Endothelial cell of umbilical vein (primary cell): ENCODE data around the gene TENT4A. TPM values are rescaled to one million over a fixed set of nuclear protein-coding genes. Genes with fewer than 3 reads are reported as not detected.

Experiments used
- BruUV-seq: library from RNA; stranded (reverse); fragments of 400-500 nt; replicated peaks from 2 replicates; lab custom pipeline; 2021; lab: Mats Ljungman, UMichigan
- CTCF ChIA-PET: fragments of 300-600, 350-600 bp; sonication (Branson Sonifier 250); formaldehyde crosslinking; loops from one replicate; lab custom pipeline; 2021; ENCODE audit warnings: antibody characterized with exemption, inconsistent platforms; lab: Charles Lee
- POLR2A ChIA-PET: fragments of 300-600, 350-600 bp; sonication (Branson Sonifier 250); formaldehyde crosslinking; loops from one replicate; lab custom pipeline; 2021; ENCODE audit warnings: antibody characterized with exemption, inconsistent platforms; lab: Charles Lee
- DNase-seq: peaks from one replicate; pipeline ENCODE4 v3.0.0-alpha.2; 2011; ENCODE audit warnings: low read depth, low spot score
- FAIRE-seq: peaks from 2 replicates; lab custom pipeline; 2011; peaks lifted over from hg19 to GRCh38; lab: Jason Lieb, UNC
- H2AFZ ChIP-seq: 2 replicates; pipeline ENCODE4 v1.6.0; 2012; ENCODE audit warnings: low read depth, low read length, control low read depth, inconsistent platforms
- H3K27ac ChIP-seq: 2 replicates; pipeline ENCODE4 v1.5.1; 2011; ENCODE audit warnings: low read depth, mild to moderate bottlenecking, control low read depth, low read length, moderate library complexity; ENCODE audit not compliant: insufficient read depth
- H3K27me3 ChIP-seq, 2 experiments: 2 replicates each; pipeline versions ENCODE4 v1.6.0 to v1.6.1; 2011; ENCODE audit warnings: low read length in 2 of 2, mixed read lengths in 1 of 2; ENCODE audit not compliant: control insufficient read depth in 2 of 2, insufficient read depth in 2 of 2
- H3K36me3 ChIP-seq, 2 experiments: 2 replicates in 1 of 2; 3 replicates in 1 of 2; pipeline ENCODE4 v1.5.1; 2011; ENCODE audit warnings: low read length in 2 of 2, mild to moderate bottlenecking in 1 of 2, moderate library complexity in 1 of 2; ENCODE audit not compliant: control insufficient read depth in 2 of 2, insufficient read depth in 2 of 2; ENCODE audit errors: extremely low read depth in 1 of 2
- H3K4me1 ChIP-seq: 3 replicates; pipeline ENCODE4 v1.5.1; 2011; ENCODE audit warnings: mild to moderate bottlenecking, low read length; ENCODE audit not compliant: control insufficient read depth, insufficient read depth; ENCODE audit errors: extremely low read depth
- H3K4me2 ChIP-seq: 2 replicates; pipeline ENCODE4 v1.6.1; 2011; ENCODE audit warnings: low read length, control low read depth, mixed read lengths; ENCODE audit not compliant: insufficient read depth
- H3K4me3 ChIP-seq, 3 experiments: fragments of 200-600 bp in 1 of 3; sonication (generic), shearing (Covaris generic) in 1 of 3; replicated peaks in 1 of 3; 2 replicates each; pipeline ENCODE4 v1.5.1; 2011 to 2016; ENCODE audit warnings: control low read depth in 3 of 3, low read length in 3 of 3, mild to moderate bottlenecking in 2 of 3, inconsistent platforms in 1 of 3, low read depth in 1 of 3, moderate library complexity in 1 of 3; ENCODE audit not compliant: insufficient read depth in 1 of 3
- H3K79me2 ChIP-seq: 2 replicates; pipeline ENCODE4 v1.6.0; 2012; ENCODE audit warnings: low read length, inconsistent platforms; ENCODE audit not compliant: control insufficient read depth, insufficient read depth
- H3K9ac ChIP-seq: replicated peaks from 2 replicates; pipeline ENCODE3; 2011; ENCODE audit warnings: low read length, control low read depth; ENCODE audit not compliant: insufficient read depth; ENCODE audit errors: extremely low read depth
- H3K9me1 ChIP-seq: replicated peaks from 3 replicates; pipeline ENCODE4 v1.6.0; 2011; ENCODE audit warnings: mild to moderate bottlenecking, low read length; ENCODE audit not compliant: control insufficient read depth, insufficient read depth; ENCODE audit errors: extremely low read depth
- H3K9me3 ChIP-seq: replicated peaks from 2 replicates; pipeline ENCODE4 v1.5.1; 2012; ENCODE audit warnings: low read length, inconsistent platforms; ENCODE audit not compliant: control insufficient read depth, insufficient read depth
- H4K20me1 ChIP-seq: replicated peaks from 2 replicates; pipeline ENCODE3; 2011; ENCODE audit warnings: mild to moderate bottlenecking, low read length; ENCODE audit not compliant: control insufficient read depth, insufficient read depth; ENCODE audit errors: extremely low read depth
- EZH2 ChIP-seq: IDR thresholded peaks from 2 replicates; pipeline ENCODE4 v1.6.1; 2012; ENCODE audit warnings: borderline replicate concordance, low read depth, mild to moderate bottlenecking, moderate library complexity, low read length, inconsistent platforms; ENCODE audit not compliant: severe bottlenecking
- FOS ChIP-seq: IDR thresholded peaks from 2 replicates; pipeline ENCODE4 v1.6.1; 2011; ENCODE audit warnings: mild to moderate bottlenecking, low read length, moderate library complexity, borderline replicate concordance; ENCODE audit not compliant: insufficient read depth
- GATA2 ChIP-seq: IDR thresholded peaks from 2 replicates; pipeline ENCODE4 v1.7.0; 2011; ENCODE audit warnings: low read depth, mild to moderate bottlenecking, moderate library complexity, mixed read lengths, low read length; ENCODE audit not compliant: insufficient read length, insufficient read depth
- JUN ChIP-seq: IDR thresholded peaks from 2 replicates; pipeline ENCODE4 v1.6.1; 2011; ENCODE audit warnings: borderline replicate concordance, low read depth; ENCODE audit not compliant: insufficient read length, insufficient read depth
- MYC ChIP-seq: IDR thresholded peaks from one replicate; pipeline ENCODE4 v1.6.1; 2011; ENCODE audit warnings: mild to moderate bottlenecking, low read depth, low read length
- POLR2A ChIP-seq: IDR thresholded peaks from 2 replicates; pipeline ENCODE4 v1.6.1; 2012; ENCODE audit warnings: low read depth, mild to moderate bottlenecking, control low read depth, low read length
- POLR2AphosphoS5 ChIP-seq: IDR thresholded peaks from 2 replicates; pipeline ENCODE4 v1.6.1; 2012; ENCODE audit warnings: low read depth, mild to moderate bottlenecking, control low read depth, low read length, moderate library complexity; ENCODE audit not compliant: insufficient read depth
- dilution Hi-C: fragments of 300-500 bp; cut with MboI; formaldehyde crosslinking; loops from one replicate; pipeline ENCODE4 v1.15.0; 2019; ENCODE audit warnings: low sequenced_read_pairs; ENCODE audit not compliant: extremely low pct_ligation_motif_present
- intact Hi-C: fragments of 100-400 bp; cut with micrococcal nuclease; formaldehyde crosslinking; loops from one replicate; pipeline ENCODE4 v1.10.0; 2022
- polyA plus RNA-seq, 4 experiments: library from polyadenylated mRNA; depleted of rRNA in 3 of 4; stranded (reverse) in 3 of 4; unstranded in 1 of 4; fragments of >200 nt; gene quantifications; 2 replicates each; pipeline versions ENCODE4 v1.2.1 to v1.2.3, GENCODE V29; 2011 to 2012; ENCODE audit warnings: missing spikeins in 1 of 4
- total RNA-seq: library from RNA; stranded (reverse); gene quantifications from 2 replicates; pipeline ENCODE4 v1.2.3, GENCODE V29; 2021
- TF ChIP-seq, protein P1 (sequence below): IDR thresholded peaks from 2 replicates; pipeline ENCODE4 v1.6.1; 2011; ENCODE audit not compliant: insufficient read depth, insufficient read length
- TF ChIP-seq, protein P2 (sequence below), 2 donors: IDR thresholded peaks; 1 replicate in 1 of 2; 2 replicates in 1 of 2; pipeline ENCODE4 v1.5.1; 2011; ENCODE audit warnings: low read length in 2 of 2, mild to moderate bottlenecking in 2 of 2, moderate library complexity in 2 of 2, control low read depth in 1 of 2, inconsistent platforms in 1 of 2, low read depth in 1 of 2; ENCODE audit not compliant: insufficient read depth in 1 of 2; ENCODE audit errors: extremely low read depth in 1 of 2

The TENT4A gene
- total and polyA plus RNA-seq, 2 donors (not counting 3 experiments of a cell fraction or from before 2014, with no cell fraction given): 10.2 to 35.4 TPM

DNA sequence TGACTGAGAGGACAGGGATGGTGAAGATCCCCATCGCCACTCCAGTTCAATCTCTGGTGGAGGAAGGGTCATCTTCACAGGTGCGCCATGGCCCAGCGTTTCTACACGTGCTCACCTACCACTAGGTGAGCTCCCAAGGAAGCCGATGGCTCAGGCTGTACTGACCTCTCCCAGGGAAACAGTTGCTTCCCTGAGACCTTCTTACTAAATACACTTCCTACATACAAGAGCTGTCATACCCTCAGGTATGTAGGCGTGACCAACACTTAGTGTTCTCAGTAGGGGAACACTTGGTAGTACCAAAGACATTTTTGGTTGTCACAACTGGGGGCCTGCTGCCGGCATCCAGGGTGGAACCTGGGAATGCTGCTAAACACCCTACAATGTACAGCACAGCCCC is 75.2 kb downstream of the TENT4A start:
- dilution Hi-C loops (no loop called here), intact Hi-C loops (no loop called here)
- FAIRE-seq (no peak), DNase-seq (no peak)
- no peaks in the 10 kb centered on the region for H3K4me1 ChIP-seq
- no peaks in the 10 kb centered on the region for H3K9me3 ChIP-seq
- no peaks in the 10 kb centered on the region for H4K20me1 ChIP-seq
- H3K27me3 ChIP-seq: no peaks in the 10 kb centered on the region
- no peak overlapping the region for H2AFZ ChIP-seq
- no peak overlapping the region for H3K4me2 ChIP-seq
- CTCF ChIA-PET: no interaction called here
- no peak overlapping the region for H3K27ac ChIP-seq
- POLR2A ChIA-PET: no interaction called here
- no TSS peak for BruUV-seq
- H3K79me2 ChIP-seq: no peaks in the 10 kb centered on the region
- no peaks in the 10 kb centered on the region for H3K9me1 ChIP-seq
- H3K36me3 ChIP-seq: no peaks in the 10 kb centered on the region
- no peak for TF ChIP-seq POLR2A
- TF ChIP-seq, protein P1, sequence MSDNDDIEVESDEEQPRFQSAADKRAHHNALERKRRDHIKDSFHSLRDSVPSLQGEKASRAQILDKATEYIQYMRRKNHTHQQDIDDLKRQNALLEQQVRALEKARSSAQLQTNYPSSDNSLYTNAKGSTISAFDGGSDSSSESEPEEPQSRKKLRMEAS: no peak
- no peak for TF ChIP-seq EZH2
- no peak for TF ChIP-seq JUN
- TF ChIP-seq GATA2: no peak
- TF ChIP-seq POLR2AphosphoS5: no peak
- TF ChIP-seq, protein P2, sequence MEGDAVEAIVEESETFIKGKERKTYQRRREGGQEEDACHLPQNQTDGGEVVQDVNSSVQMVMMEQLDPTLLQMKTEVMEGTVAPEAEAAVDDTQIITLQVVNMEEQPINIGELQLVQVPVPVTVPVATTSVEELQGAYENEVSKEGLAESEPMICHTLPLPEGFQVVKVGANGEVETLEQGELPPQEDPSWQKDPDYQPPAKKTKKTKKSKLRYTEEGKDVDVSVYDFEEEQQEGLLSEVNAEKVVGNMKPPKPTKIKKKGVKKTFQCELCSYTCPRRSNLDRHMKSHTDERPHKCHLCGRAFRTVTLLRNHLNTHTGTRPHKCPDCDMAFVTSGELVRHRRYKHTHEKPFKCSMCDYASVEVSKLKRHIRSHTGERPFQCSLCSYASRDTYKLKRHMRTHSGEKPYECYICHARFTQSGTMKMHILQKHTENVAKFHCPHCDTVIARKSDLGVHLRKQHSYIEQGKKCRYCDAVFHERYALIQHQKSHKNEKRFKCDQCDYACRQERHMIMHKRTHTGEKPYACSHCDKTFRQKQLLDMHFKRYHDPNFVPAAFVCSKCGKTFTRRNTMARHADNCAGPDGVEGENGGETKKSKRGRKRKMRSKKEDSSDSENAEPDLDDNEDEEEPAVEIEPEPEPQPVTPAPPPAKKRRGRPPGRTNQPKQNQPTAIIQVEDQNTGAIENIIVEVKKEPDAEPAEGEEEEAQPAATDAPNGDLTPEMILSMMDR (IDR thresholded peaks at IDR 0.05; ENCODE audit: extremely low read depth in 1 of 2, insufficient read depth in 1 of 2, low read depth in 1 of 2, low read length in 2 of 2): no peak
- TF ChIP-seq FOS: no peak
- no peak for TF ChIP-seq MYC
- no peak overlapping the region for H3K9ac ChIP-seq
- no peak overlapping the region for H3K4me3 ChIP-seq
